H1 (cell line): ENCODE results near the gene POLA1. TPM values are rescaled to one million over a fixed set of nuclear protein-coding genes. Genes with fewer than 3 reads are reported as not detected.

ENCODE experiments used
- CTCF ChIA-PET: fragments of 300-600 bp; sonication (Branson Sonifier 250); formaldehyde crosslinking; loops from one replicate; lab custom pipeline; 2021; ENCODE audit not compliant: partially characterized antibody; lab: Charles Lee
- POLR2A ChIA-PET: fragments of 300-600 bp; sonication (Branson Sonifier 250); formaldehyde crosslinking; loops from one replicate; lab custom pipeline; 2021; ENCODE audit warnings: inconsistent platforms; ENCODE audit not compliant: partially characterized antibody; lab: Charles Lee
- DNase-seq, 2 experiments: peaks; one replicate each; pipeline versions ENCODE4 v3.0.0 to v3.0.0-alpha.2; 2010 to 2022; ENCODE audit warnings: low spot score in 2 of 2, low read depth in 1 of 2, mixed read lengths in 1 of 2
- FAIRE-seq: peaks from 2 replicates; lab custom pipeline; 2011; peaks lifted over from hg19 to GRCh38; lab: Jason Lieb, UNC
- H2AFZ ChIP-seq: 2 replicates; pipeline ENCODE4 v1.8.1; 2012; ENCODE audit warnings: low read length, inconsistent platforms
- H2AK5ac ChIP-seq: 2 replicates; pipeline ENCODE4 v1.6.1; 2013; ENCODE audit warnings: low read depth, low read length
- H2BK120ac ChIP-seq: replicated peaks from 2 replicates; pipeline ENCODE3; 2013; ENCODE audit warnings: low read depth, low read length, inconsistent platforms
- H2BK12ac ChIP-seq: 2 replicates; pipeline ENCODE4 v1.6.1; 2013; ENCODE audit warnings: low read depth, low read length
- H2BK15ac ChIP-seq: 2 replicates; pipeline ENCODE4 v1.6.1; 2013; ENCODE audit warnings: low read length
- H2BK20ac ChIP-seq: 2 replicates; pipeline ENCODE4 v1.6.1; 2013; ENCODE audit warnings: low read length
- H2BK5ac ChIP-seq: 2 replicates; pipeline ENCODE4 v1.6.1; 2013; ENCODE audit warnings: low read depth, low read length
- H3K14ac ChIP-seq: 2 replicates; pipeline ENCODE4 v1.6.1; 2013; ENCODE audit warnings: inconsistent platforms; ENCODE audit not compliant: insufficient read length
- H3K18ac ChIP-seq: 2 replicates; pipeline ENCODE4 v1.6.1; 2013; ENCODE audit warnings: low read length; ENCODE audit errors: extremely low read depth
- H3K23ac ChIP-seq: 2 replicates; pipeline ENCODE4 v1.6.1; 2013; ENCODE audit warnings: inconsistent platforms; ENCODE audit not compliant: insufficient read length
- H3K23me2 ChIP-seq: 2 replicates; pipeline ENCODE4 v1.6.1; 2013; ENCODE audit warnings: low read depth, low read length
- H3K27ac ChIP-seq: 2 replicates; pipeline ENCODE4 v1.6.1; 2011; ENCODE audit warnings: low read depth, low read length, inconsistent platforms
- H3K27me3 ChIP-seq, 4 experiments: replicated peaks in 1 of 4; 1 replicate in 1 of 4; 2 replicates in 3 of 4; pipeline versions ENCODE4 v1.6.1 to v1.8.1; 2011 to 2013; ENCODE audit warnings: low read length in 3 of 4, mild to moderate bottlenecking in 3 of 4, inconsistent platforms in 2 of 4, mixed read lengths in 2 of 4, moderate library complexity in 1 of 4; ENCODE audit not compliant: control insufficient read depth in 3 of 4, insufficient read depth in 3 of 4; ENCODE audit errors: extremely low read depth in 1 of 4
- H3K36me3 ChIP-seq, 4 experiments: 2 replicates each; pipeline versions ENCODE4 v1.6.1 to v1.8.1; 2011 to 2013; ENCODE audit warnings: mild to moderate bottlenecking in 4 of 4, low read length in 3 of 4, moderate library complexity in 2 of 4, control low read depth in 1 of 4, inconsistent platforms in 1 of 4; ENCODE audit not compliant: insufficient read depth in 4 of 4, control insufficient read depth in 2 of 4
- H3K4ac ChIP-seq: replicated peaks from 2 replicates; pipeline ENCODE3; 2013; ENCODE audit warnings: low read length, low read depth, mixed read lengths, inconsistent platforms; ENCODE audit not compliant: insufficient read length
- H3K4me1 ChIP-seq, 4 experiments: replicated peaks in 1 of 4; 1 replicate in 1 of 4; 2 replicates in 3 of 4; pipeline versions ENCODE4 v1.6.1 to v1.8.1; 2011 to 2013; ENCODE audit warnings: low read length in 3 of 4, inconsistent platforms in 2 of 4, mixed read lengths in 1 of 4; ENCODE audit not compliant: insufficient read depth in 4 of 4, control insufficient read depth in 3 of 4
- H3K4me2 ChIP-seq, 2 experiments: 2 replicates each; pipeline versions ENCODE4 v1.6.1 to v1.8.1; 2011 to 2013; ENCODE audit warnings: low read depth in 2 of 2, low read length in 2 of 2, control low read depth in 1 of 2, inconsistent platforms in 1 of 2, mild to moderate bottlenecking in 1 of 2; ENCODE audit not compliant: insufficient read depth in 1 of 2
- H3K4me3 ChIP-seq, 4 experiments: fragments of 200-600, 300-600 bp in 1 of 4; sonication (generic), shearing (Covaris generic), sonication (Bioruptor Twin) in 1 of 4; 2 replicates each; pipeline versions ENCODE4 v1.5.1 to v1.8.1; 2011 to 2016; ENCODE audit warnings: low read length in 4 of 4, low read depth in 3 of 4, control low read depth in 2 of 4, inconsistent platforms in 2 of 4, mild to moderate bottlenecking in 2 of 4, mixed read lengths in 1 of 4, moderate library complexity in 1 of 4; ENCODE audit not compliant: insufficient read depth in 2 of 4; ENCODE audit errors: extremely low read depth in 1 of 4
- H3K56ac ChIP-seq: replicated peaks from 2 replicates; pipeline ENCODE3; 2013; ENCODE audit warnings: low read depth, mild to moderate bottlenecking, mixed read lengths, low read length, inconsistent platforms; ENCODE audit not compliant: insufficient read length
- H3K79me1 ChIP-seq: 2 replicates; pipeline ENCODE4 v1.6.1; 2013; ENCODE audit warnings: low read depth, low read length, control low read depth
- H3K79me2 ChIP-seq, 2 experiments: 2 replicates each; pipeline versions ENCODE4 v1.6.1 to v1.8.1; 2012 to 2013; ENCODE audit warnings: low read length in 2 of 2, mild to moderate bottlenecking in 2 of 2, inconsistent platforms in 1 of 2; ENCODE audit not compliant: insufficient read depth in 2 of 2, control insufficient read depth in 1 of 2
- H3K9ac ChIP-seq, 4 experiments: replicated peaks in 1 of 4; 1 replicate in 1 of 4; 2 replicates in 3 of 4; pipeline versions ENCODE4 v1.6.1 to v1.8.1; 2011 to 2013; ENCODE audit warnings: low read depth in 3 of 4, low read length in 3 of 4, control low read depth in 2 of 4, mild to moderate bottlenecking in 2 of 4, moderate library complexity in 2 of 4, inconsistent platforms in 1 of 4; ENCODE audit errors: extremely low read depth in 1 of 4
- H3K9me3 ChIP-seq, 2 experiments: 2 replicates each; pipeline versions ENCODE4 v1.6.1 to v1.8.1; 2012 to 2013; ENCODE audit warnings: mild to moderate bottlenecking in 2 of 2, moderate library complexity in 2 of 2, control low read depth in 1 of 2, inconsistent platforms in 1 of 2, low read depth in 1 of 2, low read length in 1 of 2, mixed read lengths in 1 of 2; ENCODE audit not compliant: insufficient read depth in 2 of 2
- H4K20me1 ChIP-seq, 2 experiments: replicated peaks in 1 of 2; 2 replicates each; pipeline versions ENCODE3 to v1.8.1; 2011 to 2013; ENCODE audit warnings: inconsistent platforms in 2 of 2, low read length in 2 of 2, mild to moderate bottlenecking in 1 of 2; ENCODE audit not compliant: insufficient read depth in 2 of 2, control insufficient read depth in 1 of 2
- H4K5ac ChIP-seq: 2 replicates; pipeline ENCODE4 v1.6.1; 2013; ENCODE audit warnings: low read length, low read depth, mixed read lengths, inconsistent platforms; ENCODE audit not compliant: insufficient read length
- H4K8ac ChIP-seq: 2 replicates; pipeline ENCODE4 v1.8.0; 2013; ENCODE audit warnings: mild to moderate bottlenecking, moderate library complexity, low read length, inconsistent platforms; ENCODE audit not compliant: insufficient read depth; ENCODE audit errors: extremely low read depth
- H4K91ac ChIP-seq: replicated peaks from 2 replicates; pipeline ENCODE3; 2013; ENCODE audit warnings: low read length, mixed read lengths, inconsistent platforms; ENCODE audit not compliant: insufficient read length
- ATF2 ChIP-seq: IDR thresholded peaks from 2 replicates; pipeline ENCODE4 v1.6.1; 2012; ENCODE audit warnings: low read length, inconsistent platforms
- EZH2 ChIP-seq: fragments of 200-600 bp; sonication (generic); IDR thresholded peaks from 2 replicates; pipeline ENCODE4 v1.7.1; 2012; ENCODE audit warnings: low read depth, mild to moderate bottlenecking, moderate library complexity, low read length, inconsistent platforms; ENCODE audit not compliant: severe bottlenecking
- KDM1A ChIP-seq: fragments of 200-600, 300-600 bp; sonication (generic); IDR thresholded peaks from 2 replicates; pipeline ENCODE4 v1.7.1; 2016; ENCODE audit warnings: mild to moderate bottlenecking, low read length, borderline replicate concordance
- MAX ChIP-seq: IDR thresholded peaks from 2 replicates; pipeline ENCODE4 v1.6.1; 2012; ENCODE audit warnings: inconsistent platforms
- SAP30 ChIP-seq: fragments of 300-600 bp; sonication (generic); IDR thresholded peaks from 2 replicates; pipeline ENCODE4 v1.7.1; 2012; ENCODE audit warnings: low read length, moderate library complexity, mild to moderate bottlenecking, inconsistent platforms; ENCODE audit not compliant: insufficient read depth, insufficient replicate concordance
- SP1 ChIP-seq: IDR thresholded peaks from 2 replicates; pipeline ENCODE4 v1.6.1; 2011; ENCODE audit warnings: low read depth, low read length
- SUZ12 ChIP-seq: fragments of 200-600 bp; sonication (generic); IDR thresholded peaks from 2 replicates; pipeline ENCODE4 v1.6.1; 2012; ENCODE audit warnings: mild to moderate bottlenecking, inconsistent platforms, low read length, moderate library complexity, mixed read lengths
- TAF1 ChIP-seq: IDR thresholded peaks from 2 replicates; pipeline ENCODE4 v1.6.1; 2011; ENCODE audit warnings: mild to moderate bottlenecking, low read depth, low read length
- TBP ChIP-seq: IDR thresholded peaks from 2 replicates; pipeline ENCODE4 v1.6.1; 2011; ENCODE audit warnings: low read depth, low read length, improper control_type of control experiment
- TCF12 ChIP-seq: IDR thresholded peaks from 2 replicates; pipeline ENCODE4 v1.6.1; 2011; ENCODE audit warnings: low read depth, mild to moderate bottlenecking, low read length
- ZNF274 ChIP-seq: IDR thresholded peaks from 2 replicates; pipeline ENCODE4 v1.7.0; 2012; ENCODE audit warnings: low read length, borderline replicate concordance; ENCODE audit errors: extremely low read depth
- WGBS, 2 experiments: shearing (Covaris generic) in 1 of 2; methylation state at CpG; one replicate each; pipeline versions ENCODE4 v1.1.6 to v1.1.7; 2013 to 2015; ENCODE audit warnings: low lambda C conversion rate in 2 of 2, mixed read lengths in 2 of 2, inconsistent platforms in 1 of 2, low coverage in 1 of 2, missing lambda C conversion rate in 1 of 2; ENCODE audit not compliant: insufficient replicate concordance in 2 of 2, insufficient coverage in 1 of 2, insufficient read length in 1 of 2; ENCODE audit errors: extremely low coverage in 1 of 2, missing lambda C conversion rate in 1 of 2; 5-methylcytosine and 5-hydroxymethylcytosine counted together
- polyA plus RNA-seq, 7 experiments: library from polyadenylated mRNA; depleted of rRNA in 3 of 7; stranded (reverse) in 5 of 7; unstranded in 2 of 7; fragments of >200 nt in 5 of 7; fragments of 200-250 nt in 2 of 7; gene quantifications; 1 replicate in 5 of 7; 2 replicates in 1 of 7; 4 replicates in 1 of 7; pipeline versions ENCODE4 v1.2.1 to v1.2.3, GENCODE V29; 2011 to 2013; ENCODE audit warnings: missing spikeins in 2 of 7, mixed read lengths in 2 of 7
- total RNA-seq: library from RNA; stranded (reverse); fragmentation: NEBNext Ultra II Directional; extraction: Animal tissue kit (Norgen Biotek cat#: 25700); gene quantifications from 2 replicates; pipeline ENCODE4 v1.2.1, GENCODE V29; 2021

POLA1 gene
- total and polyA plus RNA-seq, 2 of the 8 experiments (the other 6 are each of a cell fraction or from before 2014, with no cell fraction given) = 5.6 to 34.9 TPM

GRCh38 chrX:25014366-25014838, 320.7 kb downstream of the POLA1 start:
- ChIA-PET POLR2A (no interaction called here), CTCF (interaction anchor here (1.5 kb wide), 1 partner anchor 129 kb away, joined by 7 read pairs; no protein-coding TSS in a partner anchor)
- H3K9me3 ChIP-seq = no peaks in the 10 kb centered on the region
- 6% methylated on average over 15 of the region's 19 CpGs; no CpG with 5 or more reads in 1 of the 2 experiments for WGBS, 2 experiments
- no peak overlapping the region for H3K9ac ChIP-seq
- H3K18ac ChIP-seq = no peak overlapping the region
- no peak overlapping the region for H4K8ac ChIP-seq
- H3K4me2 ChIP-seq = peak overlapping the region in 1 of 2 experiments; percentile 73; a peak in 1 of 4 replicates
- H2AFZ ChIP-seq = no peak overlapping the region
- H3K36me3 ChIP-seq = no peaks in the 10 kb centered on the region
- H3K27ac ChIP-seq = no peak overlapping the region
- H2BK120ac ChIP-seq = no peak overlapping the region
- DNase-seq (no peak), FAIRE-seq (no peak)
- H3K79me2 ChIP-seq = no peaks in the 10 kb centered on the region
- H2BK12ac ChIP-seq = no peak overlapping the region
- H4K91ac ChIP-seq = no peak overlapping the region
- H2AK5ac ChIP-seq = no peak overlapping the region
- no peak overlapping the region for H2BK20ac ChIP-seq
- no peak overlapping the region for H3K4ac ChIP-seq
- no peak overlapping the region for H2BK15ac ChIP-seq
- peaks cover 3% of the 10 kb centered on the region; the same call in 1 of the 2 replicates for H3K23me2 ChIP-seq
- H3K27me3 ChIP-seq = peaks cover 70 to 98% (median 91%) of the 10 kb centered on the region in 4 experiments
- H3K56ac ChIP-seq = no peak overlapping the region
- H4K20me1 ChIP-seq = peaks cover 3 to 8% of the 10 kb centered on the region in 2 experiments
- H3K79me1 ChIP-seq = no peaks in the 10 kb centered on the region
- H3K23ac ChIP-seq = no peak overlapping the region
- no peak overlapping the region for H2BK5ac ChIP-seq
- peaks cover 0 to 19% (median 15%) of the 10 kb centered on the region in 4 experiments for H3K4me1 ChIP-seq
- H3K14ac ChIP-seq = no peak overlapping the region
- H3K4me3 ChIP-seq = no peak overlapping the region
- no peak overlapping the region for H4K5ac ChIP-seq
- TF ChIP-seq TCF12 (no peak), MAX (no peak), SUZ12 (peak; percentile 65; the same call in 1 of the 2 replicates), KDM1A (no peak), ZNF274 (no peak), TAF1 (no peak), EZH2 (peak; percentile 70), SP1 (no peak), TBP (no peak), SAP30 (no peak), ATF2 (no peak)
